GM19372 (cell line): ENCODE results near the gene TRMT11.
"Not testable (repeated sequence)": the region's sequence is repeated elsewhere in the genome, so short reads cannot be mapped to it uniquely, and the experiment has no call there.

Experiments used
- ATAC-seq: cut with Tn5 transposase; IDR thresholded peaks from one replicate; pipeline ENCODE4 v1.9.1; 2021; ENCODE audit warnings: mild to moderate bottlenecking, low read depth, moderate library complexity; ENCODE audit not compliant: unreplicated experiment

Gene TRMT11

DNA sequence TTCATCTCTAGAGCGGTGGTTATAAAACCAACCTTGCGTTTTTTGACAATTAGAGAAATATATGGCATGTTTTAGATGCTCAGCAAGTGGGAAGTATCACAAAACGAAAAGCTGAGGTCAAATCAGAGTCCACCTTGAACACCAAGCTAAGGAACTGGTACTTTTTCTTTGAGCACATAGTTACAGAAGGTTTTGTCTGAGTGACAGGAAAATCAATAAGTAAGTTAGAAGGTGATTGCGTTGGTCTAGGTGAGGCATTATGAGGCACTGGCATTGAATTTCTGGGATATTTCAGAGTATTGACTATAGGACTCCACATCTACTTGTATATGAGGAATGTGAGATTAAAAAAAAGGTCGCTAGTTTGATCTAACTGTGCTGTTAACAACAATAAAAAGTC lies 30.4 kb upstream of the TRMT11 start:
- no peak for ATAC-seq

DNA sequence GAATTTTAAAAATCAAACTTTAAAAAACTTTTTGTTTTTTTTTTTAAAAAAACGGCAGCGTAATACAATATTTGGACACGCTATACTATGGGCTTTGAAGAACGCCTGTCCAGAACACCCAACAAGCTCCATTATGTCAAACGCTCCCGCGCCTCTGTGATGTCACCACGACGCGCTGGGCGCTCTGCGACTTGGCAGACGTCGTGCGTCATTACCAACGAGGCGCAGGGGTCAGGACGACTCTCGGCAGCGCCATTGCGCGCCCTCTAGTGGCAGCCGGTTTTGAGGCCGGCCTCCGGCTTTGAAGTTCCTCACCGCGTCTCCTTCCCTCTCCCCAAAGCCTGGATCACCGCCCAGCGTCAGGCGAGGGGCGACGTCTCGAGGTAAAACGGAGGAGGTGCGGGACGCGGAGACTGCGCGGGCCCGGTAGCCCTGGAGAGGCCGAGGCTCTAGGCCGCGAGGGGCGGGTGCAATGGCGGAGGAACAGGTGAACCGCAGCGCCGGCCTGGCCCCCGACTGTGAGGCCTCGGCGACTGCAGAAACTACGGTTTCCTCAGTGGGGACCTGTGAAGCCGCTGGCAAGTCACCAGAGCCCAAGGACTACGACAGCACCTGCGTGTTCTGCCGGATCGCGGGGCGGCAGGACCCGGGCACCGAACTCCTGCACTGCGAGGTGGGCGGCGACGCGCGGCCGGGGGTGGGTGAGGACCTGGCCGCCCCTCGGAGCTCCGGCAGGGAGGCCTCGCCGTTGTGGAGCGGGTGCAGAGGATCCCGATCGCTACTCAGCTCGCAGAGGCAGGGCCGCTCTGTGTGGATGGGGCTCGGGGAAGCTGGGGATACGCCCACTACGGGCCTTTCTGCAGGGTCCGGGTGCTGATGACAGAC lies 29.6 kb upstream of the TRMT11 start, which contains the start of gene HINT3:
Gene HINT3 (plus strand): TSS at position 265 of the 885 bp plus-strand sequence. CDS start 208 bp downstream, at position 473.
- peak; percentile 91 for ATAC-seq

DNA sequence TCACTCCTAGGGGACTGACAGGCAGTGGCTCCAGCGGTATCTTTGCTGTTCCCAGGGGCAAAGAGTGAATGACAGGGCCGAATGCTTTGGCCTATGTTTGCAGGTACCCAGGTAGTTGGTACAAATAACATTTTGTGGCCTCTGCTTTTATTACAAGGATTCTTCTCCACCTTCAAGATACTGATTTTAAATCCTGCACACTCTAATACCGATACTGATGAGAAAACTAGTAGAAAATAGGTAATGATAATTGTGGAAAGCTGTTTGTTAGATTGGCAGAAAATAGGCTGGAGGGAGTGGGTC lies 29.0 kb upstream of the TRMT11 start:
- ATAC-seq, result no peak

- ATAC-seq, result no peak
Measured at GRCh38 chr6:125957845-125958244, 28.5 kb upstream of the TRMT11 start.

- ATAC-seq, result no peak
Measured at GRCh38 chr6:125959041-125959440, 27.3 kb upstream of the TRMT11 start.

GRCh38 chr6:125961117-125961516 lies 25.2 kb upstream of the TRMT11 start:
- ATAC-seq, result no peak

DNA sequence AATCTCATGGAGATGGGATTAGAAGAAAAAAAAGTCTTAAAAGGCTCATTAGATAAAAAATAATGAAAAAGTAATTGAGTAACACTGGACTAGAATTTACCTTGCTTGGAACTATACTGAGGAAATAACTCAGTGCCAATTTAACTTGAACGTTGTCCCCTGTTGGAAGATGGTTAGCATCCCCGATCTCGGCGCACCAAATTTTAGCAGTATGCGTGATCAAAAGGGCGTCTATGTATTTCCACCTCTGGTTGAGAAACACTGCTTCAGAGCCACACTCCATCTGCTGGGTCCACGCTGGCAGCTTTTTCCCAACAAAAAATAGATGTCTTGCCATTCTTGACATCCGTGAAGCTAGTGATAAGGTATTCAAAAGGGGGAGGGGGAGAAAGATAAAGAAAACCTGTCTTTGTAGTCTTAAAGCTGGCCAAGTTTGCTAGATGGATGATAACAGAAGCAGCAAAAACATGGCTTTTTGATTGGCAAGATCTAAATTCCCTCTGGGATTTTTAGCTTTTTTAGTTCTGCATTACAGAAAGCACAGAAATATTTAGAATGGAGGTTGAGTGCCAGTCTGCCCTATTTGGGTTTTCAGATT lies 23.3 kb upstream of the TRMT11 start:
- no peak for ATAC-seq

DNA sequence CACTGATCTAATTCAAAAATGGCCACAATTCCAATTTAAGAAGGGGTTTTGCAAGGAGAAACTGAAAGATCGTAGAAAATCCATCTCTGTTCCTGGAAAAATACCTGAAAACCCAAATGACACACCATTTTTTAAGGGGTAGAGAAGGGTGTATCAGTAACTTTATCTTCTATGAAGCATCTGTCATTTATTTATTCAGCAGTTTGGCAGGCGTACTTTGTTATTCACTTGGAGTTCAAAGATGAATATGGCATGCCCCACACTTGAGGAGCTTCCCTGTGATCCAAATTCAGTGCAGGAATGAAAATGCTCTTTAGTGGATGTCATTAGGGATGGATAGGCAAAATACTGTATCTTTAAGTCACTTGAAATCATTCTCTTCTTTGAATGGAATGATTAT lies 22.5 kb upstream of the TRMT11 start:
- no peak for ATAC-seq

GRCh38 chr6:125966569-125966968 lies 19.8 kb upstream of the TRMT11 start:
- no peak for ATAC-seq

DNA sequence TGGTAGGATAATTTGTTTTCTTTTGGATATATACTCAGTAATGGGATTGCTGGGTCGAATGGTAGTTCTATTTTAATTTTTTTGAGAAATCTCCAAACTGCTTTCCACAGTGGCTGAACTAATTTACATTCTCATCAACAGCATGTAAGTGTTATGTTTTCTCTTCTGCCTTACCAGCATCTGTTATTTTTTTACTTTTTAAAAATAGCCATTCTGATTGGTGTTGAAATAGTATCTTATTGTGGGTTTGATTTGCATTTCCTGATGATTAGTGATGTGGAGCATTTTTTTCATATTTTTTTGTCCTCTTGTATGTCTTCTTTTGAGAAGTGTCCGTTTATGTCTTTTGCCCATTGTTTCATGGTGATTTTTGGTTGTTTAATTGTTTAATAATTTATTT lies 17.8 kb upstream of the TRMT11 start:
- no peak for ATAC-seq

DNA sequence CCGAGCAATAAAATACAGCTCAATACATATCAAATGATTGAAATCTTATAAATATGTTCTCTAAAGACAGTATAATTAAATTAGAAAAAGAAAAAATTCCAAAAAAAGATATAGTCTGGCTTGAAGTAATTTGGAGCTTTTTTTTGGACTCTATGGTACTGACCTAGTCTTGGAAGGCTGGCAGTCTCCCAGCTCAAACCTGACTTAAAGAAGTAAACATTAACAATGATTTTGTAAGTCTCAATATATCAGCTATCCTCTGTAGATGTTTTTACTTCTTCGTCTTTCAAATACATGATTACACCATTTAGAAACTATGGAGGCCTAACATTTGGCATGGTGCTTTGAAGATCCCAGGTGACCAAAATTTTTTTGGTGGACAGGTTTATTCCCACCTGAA lies 15.6 kb upstream of the TRMT11 start:
- no peak for ATAC-seq

DNA sequence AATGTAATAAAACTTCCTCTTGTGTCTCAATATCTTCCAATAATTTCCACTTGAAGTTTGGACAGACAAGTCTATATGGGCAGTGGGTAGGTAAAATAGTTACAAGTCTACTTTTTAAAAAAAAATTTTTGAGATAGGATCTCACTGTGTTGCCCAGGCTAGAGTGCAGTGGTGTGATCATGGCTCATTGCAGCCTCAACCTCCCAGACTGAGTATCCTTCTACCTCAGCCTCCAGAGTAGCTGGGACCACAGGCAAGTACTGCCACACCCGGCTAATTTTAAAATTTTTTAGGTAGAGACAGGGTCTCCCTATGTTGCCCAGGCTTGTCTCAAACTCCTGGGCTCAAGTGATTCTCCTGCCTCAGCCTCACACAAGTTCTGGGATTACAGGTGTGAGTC lies 13.9 kb upstream of the TRMT11 start:
- ATAC-seq, result not testable (repeated sequence)

- peak; percentile 69 for ATAC-seq
Measured at GRCh38 chr6:125974214-125974866, 12.0 kb upstream of the TRMT11 start.

GRCh38 chr6:125979101-125979500 lies 7.2 kb upstream of the TRMT11 start:
- ATAC-seq, result no peak

GRCh38 chr6:125981571-125982185 lies 4.7 kb upstream of the TRMT11 start:
- ATAC-seq, result no peak

GRCh38 chr6:125983246-125983945 lies 2.9 kb upstream of the TRMT11 start:
- no peak for ATAC-seq

- no peak for ATAC-seq
Measured at GRCh38 chr6:125984311-125984710, 2.0 kb upstream of the TRMT11 start.

- no peak for ATAC-seq
Measured at GRCh38 chr6:125985522-125985921, 818 bp upstream of the TRMT11 start.

DNA sequence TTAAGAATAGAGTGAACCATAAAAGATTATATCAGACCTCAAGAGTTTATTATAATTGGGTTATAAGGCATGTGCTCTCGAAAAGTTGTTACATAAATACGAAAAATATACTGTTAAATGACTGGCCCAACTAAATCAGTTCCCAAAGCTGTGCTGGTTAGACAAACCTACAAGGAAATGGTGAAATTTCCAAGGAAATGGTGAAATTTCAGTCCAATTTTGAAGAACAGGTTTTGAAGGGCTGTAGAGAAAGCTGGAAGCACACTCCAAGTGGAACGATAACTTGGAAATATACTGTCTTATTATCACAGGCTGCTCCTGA lies 400 bp upstream of the TRMT11 start:
- no peak for ATAC-seq

DNA sequence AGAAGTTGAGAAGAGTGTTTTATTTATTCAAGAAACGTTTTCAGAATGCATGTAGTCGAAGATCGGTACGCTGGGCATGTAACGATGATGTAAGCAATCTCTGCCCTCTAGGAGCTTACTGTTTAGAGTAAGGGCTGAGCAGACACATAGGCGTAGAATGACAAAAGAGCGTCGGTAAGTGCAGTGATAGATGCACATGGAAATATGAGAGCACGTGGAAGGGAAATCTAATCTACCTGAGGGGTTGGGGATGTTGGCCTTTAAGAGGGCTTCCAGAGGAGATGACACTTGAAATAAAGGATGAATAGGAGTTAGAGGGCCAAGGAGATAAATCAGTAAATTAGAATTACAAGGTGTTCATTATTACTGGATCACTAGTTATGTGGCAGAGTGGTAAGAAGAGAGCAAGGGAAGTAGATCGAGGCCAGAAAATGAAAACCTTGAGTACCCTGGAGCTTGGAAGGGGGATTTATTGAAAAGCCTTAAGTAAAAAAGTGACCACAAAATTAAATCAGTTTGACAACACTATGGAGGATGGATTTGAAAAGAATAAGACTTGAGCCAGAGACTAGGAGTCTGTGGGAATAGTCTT lies 782 bp downstream of the TRMT11 start:
- ATAC-seq, result no peak
